Spleen (tissue), 13 donors: ENCODE measurements around the gene CHST2. TPM values are rescaled to one million over a fixed set of nuclear protein-coding genes. Genes with fewer than 3 reads are reported as not detected.
"Not testable (repeated sequence)": the region's sequence is repeated elsewhere in the genome, so short reads cannot be mapped to it uniquely, and the experiment has no call there.

ENCODE experiments used
- DNase-seq: peaks from one replicate; pipeline ENCODE4 v3.0.0-alpha.2; 2020
- H3K27ac ChIP-seq, 8 donors: fragments of 200-600 bp; sonication (generic) in 7 of 8; 1 replicate in 4 of 8; 2 replicates in 4 of 8; pipeline versions ENCODE4 v1.5.0 to v1.8.0; 2016 to 2021; ENCODE audit warnings: inconsistent platforms in 4 of 8, mild to moderate bottlenecking in 4 of 8, moderate library complexity in 1 of 8
- H3K27me3 ChIP-seq, 7 donors: fragments of 200-600 bp; sonication (generic) in 6 of 7; replicated peaks in 1 of 7; 1 replicate in 4 of 7; 2 replicates in 3 of 7; pipeline versions ENCODE4 v1.5.0 to v1.8.0; 2016 to 2021; ENCODE audit warnings: inconsistent platforms in 3 of 7, mild to moderate bottlenecking in 1 of 7
- H3K36me3 ChIP-seq, 6 donors: fragments of 200-600 bp; sonication (generic) in 5 of 6; 1 replicate in 4 of 6; 2 replicates in 2 of 6; pipeline versions ENCODE4 v1.5.0 to v1.8.0; 2016 to 2021; ENCODE audit warnings: inconsistent platforms in 2 of 6
- H3K4me1 ChIP-seq, 6 donors: fragments of 200-600 bp; sonication (generic) in 5 of 6; 1 replicate in 3 of 6; 2 replicates in 3 of 6; pipeline versions ENCODE4 v1.5.0 to v1.8.0; 2016 to 2021; ENCODE audit warnings: inconsistent platforms in 3 of 6
- H3K4me3 ChIP-seq, 8 donors: fragments of 200-600 bp; sonication (generic) in 7 of 8; 1 replicate in 4 of 8; 2 replicates in 4 of 8; pipeline versions ENCODE4 v1.5.0 to v1.8.0; 2016 to 2021; ENCODE audit warnings: inconsistent platforms in 4 of 8, mild to moderate bottlenecking in 4 of 8, moderate library complexity in 2 of 8
- H3K9me3 ChIP-seq, 8 donors: fragments of 200-600 bp; sonication (generic) in 7 of 8; 1 replicate in 4 of 8; 2 replicates in 4 of 8; pipeline versions ENCODE4 v1.5.0 to v1.8.0; 2016 to 2021; ENCODE audit warnings: inconsistent platforms in 4 of 8
- CTCF ChIP-seq, 11 experiments: fragments of 200-600 bp in 7 of 11; fragments of 450-650 bp in 4 of 11; sonication (generic) in 4 of 11; IDR thresholded peaks in 8 of 11; conservative IDR thresholded peaks in 3 of 11; 1 replicate in 7 of 11; 2 replicates in 4 of 11; pipeline versions ENCODE4 v1.4.0 to v1.8.0; 2016 to 2021; ENCODE audit warnings: antibody characterized with exemption in 11 of 11, inconsistent platforms in 4 of 11, mild to moderate bottlenecking in 1 of 11
- POLR2A ChIP-seq, 3 donors: fragments of 450-650 bp; IDR thresholded peaks; one replicate each; pipeline ENCODE4 v1.5.1; 2017; ENCODE audit warnings: antibody characterized with exemption in 3 of 3, mild to moderate bottlenecking in 1 of 3
- POLR2AphosphoS5 ChIP-seq, 3 donors: sonication (generic); formaldehyde crosslinking; IDR thresholded peaks; one replicate each; pipeline ENCODE4 v1.5.1; 2017; ENCODE audit warnings: antibody characterized with exemption in 3 of 3
- WGBS, 5 donors: extraction: QIAGEN DNeasy Blood & Tissue Kit in 3 of 5; methylation state at CpG; one replicate each; pipeline versions ENCODE4 v1.1.5 to v1.1.7; 2013 to 2018; 5-methylcytosine and 5-hydroxymethylcytosine counted together
- intact Hi-C: fragments of 100-400 bp; cut with DNase I; formaldehyde crosslinking; loops from one replicate; pipeline ENCODE4 v1.15.0; 2023; ENCODE audit warnings: low total_unique reads
- long read RNA-seq, 2 donors: transcript quantifications; one replicate each; lab custom pipeline, GENCODE V29; 2026
- polyA plus RNA-seq, 3 donors: library from polyadenylated mRNA; stranded (reverse); fragments of 200-250 nt; gene quantifications; one replicate each; pipeline ENCODE4 v1.2.1, GENCODE V29; 2013
- total RNA-seq, 7 donors: library from RNA; depleted of rRNA in 3 of 7; stranded (reverse); fragments of >200 nt in 3 of 7; fragmentation: NEBNext Ultra II Directional in 4 of 7; extraction: Animal tissue kit (Norgen Biotek cat#: 25700) in 4 of 7; gene quantifications; one replicate each; pipeline versions ENCODE4 v1.1.0 to v1.2.1, GENCODE V29; 2016 to 2021
- donor health status: healthy with polysubstance abuse.
- donor health status: DM: no; HTN: no; CAD: no; lungs with moderate emphysema.
- donor health status: DM: no; HTN: no; CAD: no.
- donor health status: Bipolar disorder and iron deficiency.
- donor health status: healthy.
- donor health status: DM: no; HTN: no; CAD: no.
- donor health status: DM: yes; HTN: yes; CAD: no.

The CHST2 gene, protein sequence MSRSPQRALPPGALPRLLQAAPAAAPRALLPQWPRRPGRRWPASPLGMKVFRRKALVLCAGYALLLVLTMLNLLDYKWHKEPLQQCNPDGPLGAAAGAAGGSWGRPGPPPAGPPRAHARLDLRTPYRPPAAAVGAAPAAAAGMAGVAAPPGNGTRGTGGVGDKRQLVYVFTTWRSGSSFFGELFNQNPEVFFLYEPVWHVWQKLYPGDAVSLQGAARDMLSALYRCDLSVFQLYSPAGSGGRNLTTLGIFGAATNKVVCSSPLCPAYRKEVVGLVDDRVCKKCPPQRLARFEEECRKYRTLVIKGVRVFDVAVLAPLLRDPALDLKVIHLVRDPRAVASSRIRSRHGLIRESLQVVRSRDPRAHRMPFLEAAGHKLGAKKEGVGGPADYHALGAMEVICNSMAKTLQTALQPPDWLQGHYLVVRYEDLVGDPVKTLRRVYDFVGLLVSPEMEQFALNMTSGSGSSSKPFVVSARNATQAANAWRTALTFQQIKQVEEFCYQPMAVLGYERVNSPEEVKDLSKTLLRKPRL
- 10 to 100 TPM; 25.9 to 46.6 (median 32.6) TPM for total RNA-seq
- polyA plus RNA-seq = 10 to 100 TPM in 2 of 3 donors, 1 to 10 TPM in 1; 8.5 to 15.4 (median 11.9) TPM
- long read RNA-seq, donor 1, full-length matches to known transcripts = 16 of 16 reads
- long read RNA-seq, donor 1, partial matches to known transcripts = 0 of 16 reads
- long read RNA-seq, donor 1, other reads (novel, unspliced or antisense) = 0 of 16 reads
- long read RNA-seq, donor 2, full-length matches to known transcripts = 18 of 18 reads
- long read RNA-seq, donor 2, partial matches to known transcripts = 0 of 18 reads
- long read RNA-seq, donor 2, other reads (novel, unspliced or antisense) = 0 of 18 reads

- intact Hi-C loops = no loop called here
- peak; percentile 95 for DNase-seq
- TF ChIP-seq CTCF (IDR thresholded peaks at IDR 0.05 in 8 of 11, conservative IDR thresholded peaks at IDR 0.05 in 3 of 11) = peak in 2 of 11 experiments; percentile 15 to 24
- peak; percentile 79 to 90 (median 82) for TF ChIP-seq POLR2AphosphoS5 (IDR thresholded peaks at IDR 0.05)
- peak in 1 of 3 donors; percentile 39 for TF ChIP-seq POLR2A (IDR thresholded peaks at IDR 0.05)
- H3K4me3 ChIP-seq = peak within 1 kb of the TSS; percentile 63 to 97 (median 92)
- peaks cover 0 to 12% (median 8%) of the 10 kb centered on the region in 6 donors for H3K36me3 ChIP-seq
- peaks cover 6 to 52% (median 44%) of the 10 kb centered on the region in 6 donors for H3K4me1 ChIP-seq
- no peaks in the 10 kb centered on the region for H3K9me3 ChIP-seq
- H3K27ac ChIP-seq = peak within 1 kb of the TSS; percentile 87 to 96 (median 92)
- 0 to 1% (median 0%) methylated on average over 52 to 102 of the region's 102 CpGs for WGBS, 5 donors
- H3K27me3 ChIP-seq = peaks cover 0 to 36% (median 7%) of the 10 kb centered on the region in 7 donors
Observed at GRCh38 chr3:143119009-143119914, at the start of gene CHST2. TSS of gene CHST2 (plus strand) at chr3:143119771. CDS start at chr3:143120817, 1,046 bp downstream.

GRCh38 chr3:143070977-143071551 lies 48.5 kb upstream of the CHST2 start:
- Histone ChIP-seq H3K9me3 (no peaks in the 10 kb centered on the region), H3K36me3 (no peaks in the 10 kb centered on the region), H3K4me1 (no peaks in the 10 kb centered on the region), H3K27me3 (no peaks in the 10 kb centered on the region), H3K27ac (no peak overlapping the region), H3K4me3 (no peak overlapping the region)
- WGBS, 5 donors = 89 to 93% (median 91%) methylated on average over 3 of the region's 3 CpGs
- intact Hi-C loops = no loop called here
- no peak for DNase-seq
- no peak for TF ChIP-seq CTCF (IDR thresholded peaks at IDR 0.05 in 8 of 11, conservative IDR thresholded peaks at IDR 0.05 in 3 of 11)
- TF ChIP-seq POLR2AphosphoS5 (IDR thresholded peaks at IDR 0.05) = no peak
- TF ChIP-seq POLR2A (IDR thresholded peaks at IDR 0.05) = no peak

DNA sequence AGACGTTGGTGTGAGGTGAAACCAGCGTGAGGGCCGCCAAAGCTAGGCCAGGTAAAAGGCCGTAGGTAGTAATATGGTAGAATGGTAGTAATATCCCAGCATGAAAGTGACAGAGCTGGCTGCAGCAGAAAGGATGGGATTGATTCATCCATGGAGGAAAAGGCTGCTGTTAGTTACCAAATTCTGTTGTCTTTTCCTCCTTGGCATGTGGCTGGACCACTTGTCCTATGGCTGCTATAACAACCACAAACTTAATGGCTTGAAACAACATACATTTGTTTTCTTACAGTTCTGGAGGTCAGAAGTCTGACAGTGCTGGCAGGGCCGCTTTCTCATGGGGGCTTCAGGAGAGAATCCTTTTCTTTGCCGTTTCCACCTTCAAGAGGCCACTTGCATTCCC lies 47.8 kb upstream of the CHST2 start:
- Histone ChIP-seq H3K4me1 (no peaks in the 10 kb centered on the region), H3K27ac (no peak overlapping the region), H3K36me3 (no peaks in the 10 kb centered on the region), H3K9me3 (no peaks in the 10 kb centered on the region), H3K4me3 (no peak overlapping the region), H3K27me3 (no peaks in the 10 kb centered on the region)
- DNase-seq = no peak
- TF ChIP-seq POLR2AphosphoS5 (IDR thresholded peaks at IDR 0.05) = no peak
- no peak for TF ChIP-seq POLR2A (IDR thresholded peaks at IDR 0.05)
- TF ChIP-seq CTCF (IDR thresholded peaks at IDR 0.05 in 8 of 11, conservative IDR thresholded peaks at IDR 0.05 in 3 of 11) = no peak
- intact Hi-C loops = no loop called here
- 89 to 98% (median 93%) methylated on average over 6 of the region's 6 CpGs for WGBS, 5 donors

DNA sequence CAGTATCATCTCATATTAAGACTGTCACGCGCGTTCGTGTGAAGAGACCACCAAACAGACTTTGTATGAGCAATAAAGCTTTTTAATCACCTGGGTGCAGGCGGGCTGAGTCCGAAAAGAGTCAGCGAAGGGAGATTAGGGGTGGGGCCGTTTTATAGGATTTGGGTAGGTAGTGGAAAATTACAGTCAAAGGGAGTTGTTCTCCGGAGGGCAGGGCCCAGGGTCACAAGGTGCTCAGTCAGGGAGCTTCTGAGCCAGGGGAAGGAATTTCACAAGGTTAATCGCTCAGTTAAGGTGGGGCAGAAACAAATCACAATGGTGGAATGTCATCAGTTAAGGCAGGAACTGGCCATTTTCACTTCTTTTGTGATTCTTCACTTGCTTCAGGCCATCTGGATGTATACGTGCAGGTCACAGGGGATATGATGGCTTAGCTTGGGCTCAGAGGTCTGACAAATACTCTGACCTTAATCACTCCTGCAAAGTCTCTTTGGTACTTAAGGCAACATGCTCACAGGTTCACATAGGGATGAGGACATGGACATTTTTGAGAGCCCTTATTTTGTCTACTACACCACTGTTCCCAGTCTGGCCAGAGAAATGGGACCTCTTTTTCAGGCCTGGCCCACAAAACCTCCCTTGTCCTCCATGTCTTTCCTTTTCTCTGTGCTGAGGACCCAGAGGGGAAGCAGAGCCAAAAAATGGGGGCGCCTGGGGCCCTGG lies 47.1 kb upstream of the CHST2 start:
- H3K27me3 ChIP-seq, H3K27ac ChIP-seq, intact Hi-C loops, H3K4me1 ChIP-seq, H3K9me3 ChIP-seq, H3K36me3 ChIP-seq, DNase-seq, H3K4me3 ChIP-seq: not testable (repeated sequence)
- 93 to 97% (median 95%) methylated on average over 12 of the region's 12 CpGs for WGBS, 5 donors

DNA sequence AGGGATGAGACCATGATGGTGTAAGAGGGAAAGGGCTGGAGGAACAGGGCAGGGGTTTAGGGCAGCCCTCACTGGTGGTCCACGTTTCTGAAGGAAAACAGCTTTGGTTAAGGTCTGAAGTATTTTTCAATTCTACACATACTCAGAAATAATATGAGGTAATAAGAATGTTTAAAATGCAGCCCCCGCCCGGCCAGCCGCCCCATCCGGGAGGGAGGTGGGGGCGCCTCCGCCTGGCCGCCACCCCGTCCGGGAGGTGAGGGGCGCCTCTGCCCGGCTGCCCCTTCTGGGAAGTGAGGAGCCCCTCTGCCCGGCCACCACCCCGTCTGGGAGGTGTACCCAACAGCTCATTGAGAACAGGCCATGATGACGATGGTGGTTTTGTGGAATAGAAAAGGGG lies 46.0 kb upstream of the CHST2 start:
- H3K27ac ChIP-seq, intact Hi-C loops, H3K36me3 ChIP-seq, H3K4me3 ChIP-seq, H3K9me3 ChIP-seq, DNase-seq, H3K4me1 ChIP-seq, H3K27me3 ChIP-seq: not testable (repeated sequence)
- 87 to 96% (median 91%) methylated on average over 11 to 15 of the region's 15 CpGs for WGBS, 5 donors

GRCh38 chr3:143073983-143074382 lies 45.6 kb upstream of the CHST2 start:
- H3K27me3 ChIP-seq, H3K27ac ChIP-seq, H3K9me3 ChIP-seq, DNase-seq, intact Hi-C loops, H3K36me3 ChIP-seq, H3K4me3 ChIP-seq, H3K4me1 ChIP-seq: not testable (repeated sequence)
- WGBS, 5 donors = 68 to 92% (median 75%) methylated on average over 5 of the region's 5 CpGs
